T-helper 2 cell treated with Interferon-gamma antibody and Interleukin-4, amounts not matched to agents 5 μg/mL and 100 μg/mL, for 36 hours (primary cell): ENCODE data around the gene ZIM2.
"Not testable (repeated sequence)": the region's sequence is repeated elsewhere in the genome, so short reads cannot be mapped to it uniquely, and the experiment has no call there.

ENCODE experiments used
- DNase-seq: peaks from one replicate; pipeline ENCODE4 v3.0.0; 2021; ENCODE audit warnings: low spot score
- H3K27ac Mint-ChIP-seq: one replicate; pipeline ENCODE4 v1.8.0; 2021; ENCODE audit warnings: mild to moderate bottlenecking, mixed read lengths
- H3K27me3 Mint-ChIP-seq: one replicate; pipeline ENCODE4 v1.8.0; 2021; ENCODE audit warnings: low read depth, mixed read lengths
- H3K36me3 Mint-ChIP-seq: one replicate; pipeline ENCODE4 v1.8.0; 2021; ENCODE audit warnings: low read depth, mixed read lengths
- H3K4me1 Mint-ChIP-seq: one replicate; pipeline ENCODE4 v1.8.0; 2021; ENCODE audit warnings: low read depth, mixed read lengths
- H3K4me3 Mint-ChIP-seq: one replicate; pipeline ENCODE4 v1.8.0; 2022; ENCODE audit warnings: mild to moderate bottlenecking, moderate library complexity, mixed read lengths
- H3K9me3 Mint-ChIP-seq: one replicate; pipeline ENCODE4 v1.8.0; 2021; ENCODE audit warnings: mixed read lengths

ZIM2 gene

DNA sequence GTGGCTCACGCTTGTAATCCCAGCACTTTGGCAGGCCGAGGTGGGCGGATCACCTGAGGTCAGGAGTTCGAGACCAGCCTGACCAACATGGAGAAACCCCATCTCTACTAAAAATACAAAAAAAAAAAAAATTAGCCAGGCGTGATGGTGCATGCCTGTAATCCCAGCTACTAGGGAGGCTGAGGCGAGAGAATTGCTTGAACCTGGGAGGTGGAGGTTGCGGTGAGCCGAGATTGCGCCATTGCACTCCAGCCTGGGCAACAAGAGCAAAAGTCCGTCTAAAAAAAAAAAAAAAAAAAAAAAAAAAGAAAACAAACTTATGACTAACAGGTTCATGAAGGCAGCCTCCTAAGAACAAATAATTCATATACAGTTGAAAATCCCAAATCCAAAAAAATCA lies 19.9 kb upstream of the ZIM2 start:
- not testable (repeated sequence) for H3K4me1 Mint-ChIP-seq, DNase-seq, H3K4me3 Mint-ChIP-seq, H3K27me3 Mint-ChIP-seq, H3K36me3 Mint-ChIP-seq, H3K27ac Mint-ChIP-seq
- H3K9me3 Mint-ChIP-seq: peaks cover 60% of the 10 kb centered on the region

DNA sequence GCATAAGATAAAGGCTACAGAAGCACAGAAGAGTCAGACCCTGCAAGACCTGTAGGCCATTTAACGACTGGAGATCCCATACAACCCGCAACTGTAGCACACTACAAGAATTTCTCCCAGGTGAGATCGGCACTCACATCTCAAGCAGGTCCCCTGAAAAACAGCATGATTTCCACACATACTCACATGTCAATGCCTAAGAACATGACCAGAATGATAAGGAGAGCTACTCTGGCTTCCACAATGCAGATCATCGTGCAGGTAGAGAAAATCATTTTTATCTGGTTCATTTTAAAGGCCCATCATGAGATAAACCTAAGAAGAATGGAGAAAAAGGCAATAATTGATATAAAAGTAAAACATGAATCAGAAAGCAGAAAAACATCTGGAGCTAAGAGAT lies 17.5 kb upstream of the ZIM2 start:
- H3K36me3 Mint-ChIP-seq: no peaks in the 10 kb centered on the region
- no peak overlapping the region for H3K27ac Mint-ChIP-seq
- H3K27me3 Mint-ChIP-seq: no peaks in the 10 kb centered on the region
- H3K4me1 Mint-ChIP-seq: no peaks in the 10 kb centered on the region
- H3K4me3 Mint-ChIP-seq: no peak overlapping the region
- peaks cover 62% of the 10 kb centered on the region for H3K9me3 Mint-ChIP-seq
- no peak for DNase-seq

DNA sequence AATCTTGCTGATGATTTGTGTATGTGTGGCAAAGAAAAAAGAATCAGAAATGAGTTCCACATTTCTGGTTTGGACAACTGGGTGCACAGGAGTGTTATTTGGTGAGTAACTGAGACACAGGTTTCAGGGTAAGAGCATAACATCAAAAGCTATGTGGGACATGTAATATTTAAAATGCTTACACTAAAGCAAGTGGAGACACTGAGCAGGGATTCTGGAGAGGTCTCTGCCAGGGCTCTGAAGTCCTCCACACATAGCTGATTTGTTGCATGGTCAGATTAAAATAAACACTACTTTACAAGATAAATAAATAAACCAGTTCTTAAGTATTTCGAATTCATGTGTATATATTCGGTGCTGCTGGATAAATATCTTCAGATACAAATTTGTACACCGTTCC lies 16.3 kb upstream of the ZIM2 start:
- Mint-ChIP-seq H3K27ac (no peak overlapping the region), H3K9me3 (peaks cover 63% of the 10 kb centered on the region), H3K27me3 (no peaks in the 10 kb centered on the region), H3K4me1 (no peaks in the 10 kb centered on the region), H3K36me3 (no peaks in the 10 kb centered on the region), H3K4me3 (no peak overlapping the region)
- DNase-seq: no peak

DNA sequence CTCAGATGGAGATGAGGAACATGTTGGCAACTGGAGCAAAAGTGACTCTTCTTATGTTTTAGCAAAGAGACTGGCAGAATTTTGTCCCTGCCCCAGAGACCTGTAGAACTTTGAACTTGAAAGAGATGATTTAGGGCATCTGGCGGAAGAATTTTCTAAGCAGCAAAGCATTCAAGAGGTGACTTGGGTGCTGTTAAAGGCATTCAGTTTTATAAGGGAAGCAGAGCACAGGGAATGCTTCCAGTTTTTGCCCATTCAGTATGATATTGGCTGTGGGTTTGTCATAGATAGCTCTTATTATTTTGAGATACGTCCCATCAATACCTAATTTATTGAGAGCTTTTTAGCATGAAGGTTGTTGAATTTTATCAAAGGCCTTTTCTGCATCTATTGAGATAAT lies 11.8 kb upstream of the ZIM2 start:
- H3K27me3 Mint-ChIP-seq, H3K36me3 Mint-ChIP-seq, H3K27ac Mint-ChIP-seq, H3K4me3 Mint-ChIP-seq, H3K4me1 Mint-ChIP-seq, DNase-seq: not testable (repeated sequence)
- H3K9me3 Mint-ChIP-seq: peaks cover 75% of the 10 kb centered on the region

DNA sequence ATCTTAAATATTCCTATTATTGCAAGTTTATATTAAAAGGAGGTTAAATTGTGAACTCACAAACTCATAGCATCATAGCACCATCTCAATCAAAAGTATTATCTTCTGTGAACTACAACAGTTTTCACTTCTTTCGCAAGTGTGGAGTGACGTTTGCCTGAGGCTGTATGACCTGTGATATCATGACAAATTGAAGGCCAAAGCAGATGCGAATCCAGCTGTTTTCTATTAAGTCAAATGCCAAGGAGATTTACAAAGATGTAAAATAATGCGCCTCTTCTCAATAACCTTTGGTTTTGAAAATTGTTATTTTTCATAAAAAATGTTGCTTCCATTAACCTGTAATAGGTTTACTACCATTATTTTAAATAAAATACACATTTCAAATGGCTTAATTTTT lies 7.6 kb upstream of the ZIM2 start:
- DNase-seq: no peak
- no peak overlapping the region for H3K4me3 Mint-ChIP-seq
- H3K9me3 Mint-ChIP-seq: peaks cover 64% of the 10 kb centered on the region
- no peaks in the 10 kb centered on the region for H3K27me3 Mint-ChIP-seq
- H3K36me3 Mint-ChIP-seq: no peaks in the 10 kb centered on the region
- no peak overlapping the region for H3K27ac Mint-ChIP-seq
- H3K4me1 Mint-ChIP-seq: no peaks in the 10 kb centered on the region

DNA sequence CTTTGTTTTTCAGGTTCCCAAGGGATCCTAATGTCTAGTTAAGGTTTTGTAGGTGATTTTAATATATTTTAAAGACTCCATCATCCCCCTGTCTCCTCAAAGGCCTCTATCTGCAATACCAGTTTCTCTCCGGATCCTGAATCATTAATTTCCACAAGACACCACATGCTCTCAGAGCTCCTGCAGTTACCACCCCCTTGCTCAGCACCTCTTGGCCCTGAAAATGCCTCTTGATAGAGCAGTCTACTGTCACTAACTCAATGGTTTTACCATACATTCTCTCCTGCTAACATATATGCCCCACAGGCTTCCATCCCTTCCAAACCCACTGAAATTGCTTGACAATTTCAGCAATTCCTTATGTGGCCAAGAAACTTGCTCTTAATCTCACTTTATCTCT lies 1.9 kb upstream of the ZIM2 start:
- Mint-ChIP-seq H3K36me3 (peaks cover 3% of the 10 kb centered on the region), H3K27ac (no peak overlapping the region), H3K4me1 (no peaks in the 10 kb centered on the region), H3K4me3 (no peak overlapping the region), H3K9me3 (peaks cover 42% of the 10 kb centered on the region), H3K27me3 (peaks cover 2% of the 10 kb centered on the region)
- DNase-seq: no peak

DNA sequence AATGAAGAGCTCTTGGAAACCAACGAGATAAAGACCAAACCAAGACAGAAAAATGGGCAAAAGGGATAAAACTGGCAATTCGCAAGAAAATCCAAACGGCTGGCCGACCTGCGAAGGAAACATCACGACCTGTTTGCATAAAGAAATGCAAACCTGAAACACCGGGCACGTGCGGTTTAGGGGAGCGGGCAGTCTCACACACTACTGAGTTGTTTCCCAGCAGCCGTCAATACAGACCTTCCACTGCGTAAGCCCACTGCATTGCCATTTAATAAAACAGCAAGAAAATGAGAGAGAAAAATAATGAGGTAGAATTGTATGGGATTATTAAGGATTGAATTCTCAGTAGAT lies 642 bp upstream of the ZIM2 start:
- peaks cover 2% of the 10 kb centered on the region for H3K27me3 Mint-ChIP-seq
- H3K27ac Mint-ChIP-seq: peak overlapping the region; percentile 62
- H3K36me3 Mint-ChIP-seq: peaks cover 3% of the 10 kb centered on the region
- H3K9me3 Mint-ChIP-seq: peaks cover 42% of the 10 kb centered on the region
- no peak overlapping the region for H3K4me3 Mint-ChIP-seq
- no peak for DNase-seq
- no peaks in the 10 kb centered on the region for H3K4me1 Mint-ChIP-seq

DNA sequence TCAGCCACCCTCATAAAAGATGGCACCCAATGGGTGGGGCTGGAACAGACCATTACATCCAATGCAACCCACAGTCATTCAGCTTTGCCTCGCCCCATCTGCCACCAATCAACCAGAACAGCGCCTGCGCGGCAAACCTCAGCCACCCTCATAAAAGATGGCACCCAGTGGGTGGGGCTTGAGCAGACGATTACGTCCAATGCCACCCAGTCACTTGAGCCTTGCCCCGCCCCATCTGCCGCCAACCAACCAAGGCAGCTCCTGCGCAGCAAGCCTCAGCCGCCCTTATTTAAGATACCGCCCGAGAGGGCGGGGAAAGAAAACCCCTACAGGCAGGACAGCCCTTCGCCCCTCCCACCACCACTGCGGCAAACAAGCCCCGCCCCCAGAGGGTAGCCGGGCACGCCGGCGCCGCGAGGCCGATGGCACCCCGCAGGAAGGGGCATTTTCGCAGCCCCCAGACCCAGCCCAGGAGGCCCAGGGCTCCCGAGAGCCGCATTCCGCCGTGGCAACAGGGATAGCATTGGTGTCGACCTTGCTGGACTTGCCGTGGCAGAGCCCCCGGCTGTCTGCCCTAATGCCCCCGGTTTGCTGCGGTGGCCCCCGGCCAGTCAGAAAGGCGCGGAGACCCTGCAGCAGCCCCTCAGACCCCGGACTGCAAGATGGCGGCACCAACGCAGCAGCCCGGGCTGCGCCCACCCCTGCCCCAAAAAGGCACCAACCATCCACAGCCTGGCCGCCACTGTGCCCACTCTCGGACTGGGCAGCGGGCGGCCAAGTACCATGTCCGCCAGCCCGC lies 675 bp downstream of the ZIM2 start:
- H3K4me3 Mint-ChIP-seq: no peak overlapping the region
- no peaks in the 10 kb centered on the region for H3K4me1 Mint-ChIP-seq
- no peak for DNase-seq
- H3K27ac Mint-ChIP-seq: no peak overlapping the region
- peaks cover 48% of the 10 kb centered on the region for H3K9me3 Mint-ChIP-seq
- H3K36me3 Mint-ChIP-seq: peaks cover 3% of the 10 kb centered on the region
- H3K27me3 Mint-ChIP-seq: peaks cover 2% of the 10 kb centered on the region

DNA sequence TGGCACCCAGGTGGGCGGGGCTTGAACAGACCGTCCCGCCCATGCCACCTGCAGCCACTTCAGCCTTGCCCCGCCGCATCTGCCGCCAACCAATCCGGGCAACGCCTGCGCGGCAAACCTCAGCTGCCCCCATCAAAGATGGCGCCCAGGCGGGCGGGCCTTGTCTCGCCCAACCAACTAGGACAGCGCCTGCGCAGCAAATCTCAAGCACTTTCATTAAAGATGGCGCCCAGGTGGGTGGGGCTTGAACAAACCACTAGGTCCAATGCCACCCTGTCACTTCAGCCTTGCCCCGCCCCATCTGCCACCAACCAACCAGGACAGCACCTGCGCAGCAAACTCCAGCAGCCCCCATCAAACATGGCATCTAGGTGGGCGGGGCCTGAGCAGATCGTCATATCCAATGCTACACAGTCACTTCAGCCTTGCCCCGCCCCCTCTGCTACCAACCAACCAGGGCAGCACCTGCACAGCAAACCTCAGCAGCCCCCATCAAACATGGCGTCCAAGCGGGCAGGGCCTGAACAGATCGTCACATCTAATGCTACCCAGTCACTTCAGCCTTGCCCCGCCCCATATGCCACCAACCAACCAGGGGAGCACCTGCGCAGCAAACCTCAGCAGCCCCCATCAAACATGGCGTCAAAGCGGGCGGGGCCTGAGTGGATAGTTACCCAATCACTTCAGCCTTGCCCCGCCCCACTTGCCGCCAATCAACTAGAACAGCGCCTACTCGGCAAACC lies 1.4 kb downstream of the ZIM2 start:
- DNase-seq: no peak
- H3K4me1 Mint-ChIP-seq: no peaks in the 10 kb centered on the region
- no peak overlapping the region for H3K27ac Mint-ChIP-seq
- H3K27me3 Mint-ChIP-seq: peaks cover 2% of the 10 kb centered on the region
- H3K9me3 Mint-ChIP-seq: peaks cover 55% of the 10 kb centered on the region
- no peak overlapping the region for H3K4me3 Mint-ChIP-seq
- peaks cover 3% of the 10 kb centered on the region for H3K36me3 Mint-ChIP-seq

DNA sequence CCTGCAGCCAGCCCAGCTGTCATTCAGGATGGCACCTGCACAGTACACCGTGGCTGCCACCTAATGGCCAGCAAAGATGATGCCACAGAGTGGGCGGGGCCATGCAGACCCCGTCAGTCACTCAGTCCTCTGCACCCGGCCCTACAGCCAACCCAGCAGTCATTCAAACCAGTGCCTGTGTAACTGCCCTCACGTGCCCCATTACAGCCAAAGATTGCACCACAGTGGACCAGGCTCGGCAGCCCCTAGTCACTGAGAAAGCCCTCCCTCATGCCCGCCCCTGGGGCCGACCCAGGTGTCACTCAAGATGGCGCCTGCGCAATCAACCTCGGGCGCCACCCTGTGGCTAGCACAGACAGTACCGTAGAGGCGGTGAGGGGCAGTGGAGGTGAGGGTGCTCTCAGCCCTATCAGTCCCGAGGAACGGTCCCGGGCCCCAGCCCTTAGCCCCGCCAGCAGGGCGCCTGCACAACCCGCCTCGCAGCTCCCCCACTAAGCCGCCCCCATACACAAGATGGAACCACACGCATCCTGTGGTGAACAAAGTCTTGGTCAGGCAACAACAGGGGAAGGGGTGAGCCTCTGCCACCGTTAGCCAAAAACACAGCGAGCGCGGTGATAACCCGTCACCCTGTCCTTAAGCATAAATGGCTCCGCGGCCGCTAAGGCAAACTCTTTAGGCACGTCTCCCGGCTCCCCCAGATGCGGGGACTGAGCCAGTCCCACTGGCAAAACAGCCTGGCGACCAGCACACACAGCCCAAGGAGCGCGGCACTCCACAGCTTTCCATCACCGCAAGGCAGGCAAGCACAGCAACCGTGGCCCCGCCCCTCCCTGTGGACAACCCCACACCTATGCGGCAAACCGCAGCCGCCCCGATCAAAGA lies 2.3 kb downstream of the ZIM2 start:
- Mint-ChIP-seq H3K27me3 (peaks cover 2% of the 10 kb centered on the region), H3K4me1 (no peaks in the 10 kb centered on the region), H3K36me3 (peaks cover 3% of the 10 kb centered on the region), H3K9me3 (peaks cover 63% of the 10 kb centered on the region), H3K4me3 (no peak overlapping the region), H3K27ac (no peak overlapping the region)
- no peak for DNase-seq

DNA sequence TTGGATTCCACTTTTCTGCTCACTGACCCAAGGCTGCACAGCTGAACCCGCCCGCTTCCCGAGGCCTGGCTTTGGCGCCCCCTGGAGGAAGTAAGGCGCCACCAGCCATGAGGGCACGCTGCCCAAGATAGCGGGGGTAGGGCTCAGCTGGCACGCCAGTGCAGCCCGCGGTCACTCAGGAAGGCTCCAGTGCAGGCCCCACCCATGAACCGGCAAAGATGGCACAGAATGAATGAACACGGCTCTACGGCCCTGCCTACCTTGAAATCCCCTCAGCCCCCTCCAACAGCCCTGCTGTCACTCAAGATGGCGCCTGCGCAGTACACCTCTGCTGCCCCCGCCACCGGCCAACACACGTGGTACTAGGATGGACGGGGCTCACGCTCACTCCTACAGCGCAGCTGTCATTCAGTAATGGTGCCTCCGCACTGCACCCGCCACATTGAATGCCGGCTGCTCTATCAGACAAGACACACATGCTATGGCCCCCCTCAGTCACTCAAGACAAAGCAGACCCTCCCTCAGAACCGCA lies 3.0 kb downstream of the ZIM2 start:
- Mint-ChIP-seq H3K9me3 (peaks cover 68% of the 10 kb centered on the region), H3K27ac (no peak overlapping the region), H3K36me3 (peaks cover 3% of the 10 kb centered on the region), H3K27me3 (peaks cover 2% of the 10 kb centered on the region), H3K4me3 (no peak overlapping the region), H3K4me1 (no peaks in the 10 kb centered on the region)
- no peak for DNase-seq

DNA sequence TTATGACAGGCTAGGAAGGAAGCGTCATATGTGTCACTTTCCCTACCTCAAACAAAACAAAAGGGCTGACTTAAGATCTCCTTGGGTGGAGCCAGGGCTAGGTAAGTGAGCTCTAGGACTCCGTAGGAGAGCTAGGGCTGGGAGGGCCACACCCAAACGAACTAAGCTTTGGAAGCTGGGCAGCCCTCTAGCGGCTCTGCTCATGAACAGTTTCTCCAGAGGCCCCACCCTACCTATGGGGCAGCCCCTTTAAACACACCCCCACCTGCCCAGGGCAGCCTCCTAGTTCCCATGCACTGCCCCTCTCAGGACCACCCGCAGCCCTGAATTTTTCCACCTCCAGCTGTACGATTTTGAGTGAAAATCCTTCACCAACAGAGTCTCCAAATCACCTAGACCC lies 3.5 kb downstream of the ZIM2 start:
- DNase-seq: no peak
- no peak overlapping the region for H3K4me3 Mint-ChIP-seq
- H3K36me3 Mint-ChIP-seq: peaks cover 3% of the 10 kb centered on the region
- no peaks in the 10 kb centered on the region for H3K4me1 Mint-ChIP-seq
- H3K27ac Mint-ChIP-seq: no peak overlapping the region
- peaks cover 2% of the 10 kb centered on the region for H3K27me3 Mint-ChIP-seq
- peaks cover 74% of the 10 kb centered on the region for H3K9me3 Mint-ChIP-seq

DNA sequence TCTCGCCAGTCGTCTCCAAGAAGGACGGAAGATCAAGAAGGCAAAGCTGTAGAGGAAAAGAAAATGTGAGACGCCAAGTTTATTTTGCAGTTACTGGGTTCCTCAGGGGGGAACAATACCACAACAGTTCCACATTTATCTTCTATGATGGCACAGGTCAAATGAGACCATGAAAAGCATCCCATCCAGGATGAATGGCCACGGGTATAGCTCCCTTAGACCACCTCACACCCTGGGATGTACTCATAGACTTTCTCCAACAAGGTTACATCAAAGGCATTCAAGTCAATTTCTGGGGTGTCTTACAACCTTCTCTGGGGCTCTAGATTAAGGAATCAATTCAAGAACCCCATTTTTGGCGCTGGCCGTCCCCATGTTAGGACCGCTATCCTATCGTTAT lies 4.5 kb downstream of the ZIM2 start:
- Mint-ChIP-seq H3K9me3 (peaks cover 73% of the 10 kb centered on the region), H3K4me1 (no peaks in the 10 kb centered on the region), H3K4me3 (no peak overlapping the region), H3K27me3 (peaks cover 2% of the 10 kb centered on the region), H3K27ac (no peak overlapping the region), H3K36me3 (peaks cover 3% of the 10 kb centered on the region)
- DNase-seq: no peak

DNA sequence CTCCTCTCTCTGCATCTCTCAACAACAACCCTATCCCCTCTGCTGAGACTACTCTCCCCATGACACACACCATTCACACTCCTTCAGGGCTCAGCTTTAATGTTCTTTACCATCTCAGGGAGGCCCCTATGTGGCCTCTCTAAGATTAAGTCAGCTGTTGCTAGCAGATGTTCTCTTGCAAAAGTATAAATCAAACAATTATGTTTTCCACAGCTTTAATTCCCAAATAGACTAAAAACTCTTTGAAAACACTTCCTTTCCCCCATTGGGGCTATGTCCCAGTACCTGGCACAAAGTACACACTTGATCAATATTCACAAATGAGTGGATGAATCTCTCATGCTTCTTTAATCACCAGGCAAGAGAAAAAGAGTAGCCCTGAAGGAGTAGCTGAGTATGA lies 5.1 kb downstream of the ZIM2 start:
- no peak for DNase-seq
- no peaks in the 10 kb centered on the region for H3K36me3 Mint-ChIP-seq
- no peaks in the 10 kb centered on the region for H3K4me1 Mint-ChIP-seq
- H3K4me3 Mint-ChIP-seq: no peak overlapping the region
- H3K27ac Mint-ChIP-seq: no peak overlapping the region
- no peaks in the 10 kb centered on the region for H3K27me3 Mint-ChIP-seq
- peaks cover 71% of the 10 kb centered on the region for H3K9me3 Mint-ChIP-seq
